ENCODE data around the gene UBASH3B.
A peak's percentile ranks its signal among the peaks of the same experiment; 100 is the strongest.

Gene UBASH3B

GRCh38 chr11:122811721-122812120 lies 156.2 kb downstream of the UBASH3B start:
- no peak for DNase-seq (ENCODE audit: low read depth)
- H3K4me3 ChIP-seq (ENCODE audit: low read depth, low read length) = no peak overlapping the region
- TF ChIP-seq, protein P1, sequence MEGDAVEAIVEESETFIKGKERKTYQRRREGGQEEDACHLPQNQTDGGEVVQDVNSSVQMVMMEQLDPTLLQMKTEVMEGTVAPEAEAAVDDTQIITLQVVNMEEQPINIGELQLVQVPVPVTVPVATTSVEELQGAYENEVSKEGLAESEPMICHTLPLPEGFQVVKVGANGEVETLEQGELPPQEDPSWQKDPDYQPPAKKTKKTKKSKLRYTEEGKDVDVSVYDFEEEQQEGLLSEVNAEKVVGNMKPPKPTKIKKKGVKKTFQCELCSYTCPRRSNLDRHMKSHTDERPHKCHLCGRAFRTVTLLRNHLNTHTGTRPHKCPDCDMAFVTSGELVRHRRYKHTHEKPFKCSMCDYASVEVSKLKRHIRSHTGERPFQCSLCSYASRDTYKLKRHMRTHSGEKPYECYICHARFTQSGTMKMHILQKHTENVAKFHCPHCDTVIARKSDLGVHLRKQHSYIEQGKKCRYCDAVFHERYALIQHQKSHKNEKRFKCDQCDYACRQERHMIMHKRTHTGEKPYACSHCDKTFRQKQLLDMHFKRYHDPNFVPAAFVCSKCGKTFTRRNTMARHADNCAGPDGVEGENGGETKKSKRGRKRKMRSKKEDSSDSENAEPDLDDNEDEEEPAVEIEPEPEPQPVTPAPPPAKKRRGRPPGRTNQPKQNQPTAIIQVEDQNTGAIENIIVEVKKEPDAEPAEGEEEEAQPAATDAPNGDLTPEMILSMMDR (IDR thresholded peaks at IDR 0.05; ENCODE audit: low read depth, low read length, missing control alignments) = no peak

DNA sequence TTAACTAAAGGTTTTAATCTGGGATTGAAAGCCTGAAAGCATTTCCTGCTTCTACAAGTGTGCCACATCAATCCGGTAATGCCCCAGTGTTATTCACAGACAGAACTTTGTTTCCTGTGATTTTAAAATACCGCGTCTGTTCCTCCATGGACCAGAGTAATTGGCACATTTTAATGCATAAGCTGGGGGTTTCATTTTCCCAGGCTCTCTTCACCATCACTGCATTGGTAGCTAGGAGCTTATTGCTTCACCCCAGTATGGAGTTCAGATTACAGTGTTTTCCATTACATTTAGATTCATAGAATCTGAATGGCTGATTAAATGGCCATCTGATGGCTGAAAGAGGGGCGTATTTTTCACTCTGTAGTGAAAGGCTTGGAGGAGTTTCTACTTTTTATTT lies 157.1 kb downstream of the UBASH3B start:
- TF ChIP-seq, protein P1 (IDR thresholded peaks at IDR 0.05; ENCODE audit: low read depth, low read length, missing control alignments) = no peak
- DNase-seq (ENCODE audit: low read depth) = no peak
- no peak overlapping the region for H3K4me3 ChIP-seq (ENCODE audit: low read depth, low read length)

DNA sequence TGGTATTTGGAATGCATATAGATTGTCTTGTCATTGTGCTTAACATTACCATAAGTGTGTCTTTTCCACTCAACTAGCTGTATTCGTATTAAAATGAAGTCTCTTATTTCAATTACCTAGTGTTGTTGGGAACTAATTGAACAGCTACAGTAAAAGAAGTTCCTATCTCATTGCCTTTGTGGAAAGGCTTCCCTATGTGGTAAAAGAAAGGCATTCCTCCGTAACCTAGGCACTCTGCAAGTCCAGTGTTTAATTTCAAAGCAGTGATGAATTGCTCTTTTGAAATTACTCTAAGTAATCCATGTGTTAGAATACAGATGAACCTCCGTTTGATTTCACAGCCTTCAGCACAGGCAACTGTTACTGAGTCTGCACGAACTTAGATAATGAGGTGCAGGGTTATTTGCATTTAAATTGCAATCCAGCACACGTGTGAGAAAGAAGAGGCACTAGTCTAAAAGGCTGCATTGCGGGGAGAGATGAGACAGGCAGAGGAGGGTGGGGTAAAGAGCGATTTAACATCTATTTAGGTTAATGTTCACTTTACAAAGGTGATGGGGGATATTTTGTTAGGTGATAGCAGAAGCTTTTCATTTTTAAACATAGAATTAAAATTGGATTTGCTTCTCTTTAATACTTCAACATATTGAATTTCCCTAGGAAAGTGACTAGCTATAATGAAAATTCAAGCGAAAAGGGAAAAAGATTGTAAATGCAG lies 157.8 kb downstream of the UBASH3B start:
- TF ChIP-seq, protein P1 (IDR thresholded peaks at IDR 0.05; ENCODE audit: low read depth, low read length, missing control alignments) = no peak
- DNase-seq (ENCODE audit: low read depth) = no peak
- no peak overlapping the region for H3K4me3 ChIP-seq (ENCODE audit: low read depth, low read length)

DNA sequence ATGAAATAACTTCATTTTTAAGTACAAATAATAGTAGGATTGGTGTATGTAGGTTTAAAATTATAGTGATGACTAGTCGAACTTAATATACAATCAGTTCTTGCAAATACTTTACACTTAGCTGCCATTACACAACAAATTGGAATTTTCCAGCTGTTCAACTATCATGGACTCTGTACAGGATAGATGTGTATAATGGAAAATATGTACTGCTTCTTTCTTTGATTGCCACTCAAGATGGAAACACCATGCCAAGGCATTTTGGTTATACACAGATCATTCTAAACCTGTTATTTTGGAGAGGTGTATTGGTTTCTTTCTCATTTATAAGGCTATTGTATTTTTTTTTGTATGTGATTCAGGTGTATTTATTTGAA lies 158.4 kb downstream of the UBASH3B start:
- TF ChIP-seq, protein P1 (IDR thresholded peaks at IDR 0.05; ENCODE audit: low read depth, low read length, missing control alignments) = no peak
- H3K4me3 ChIP-seq (ENCODE audit: low read depth, low read length) = no peak overlapping the region
- no peak for DNase-seq (ENCODE audit: low read depth)

DNA sequence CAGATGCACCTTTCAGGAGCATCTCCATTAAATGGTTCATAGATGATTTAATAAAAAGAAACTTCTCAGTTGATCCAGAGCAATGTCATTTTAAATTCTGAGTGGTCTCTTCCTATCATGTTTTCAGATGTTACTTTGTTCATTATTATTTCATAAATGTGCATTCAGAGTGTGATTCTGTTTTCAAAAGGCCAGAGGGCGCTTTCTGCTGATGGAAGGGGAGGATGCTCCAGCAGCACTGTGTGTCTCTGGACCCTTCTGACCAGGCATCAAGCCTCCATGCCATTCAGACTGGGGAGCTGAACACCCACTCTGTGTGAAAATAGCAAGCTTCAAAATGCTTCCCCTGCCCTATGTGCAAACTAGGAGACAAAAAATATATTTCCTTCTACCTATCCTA lies 158.9 kb downstream of the UBASH3B start:
- TF ChIP-seq, protein P1 (IDR thresholded peaks at IDR 0.05; ENCODE audit: low read depth, low read length, missing control alignments) = peak; percentile 28
- no peak for DNase-seq (ENCODE audit: low read depth)
- no peak overlapping the region for H3K4me3 ChIP-seq (ENCODE audit: low read depth, low read length)

DNA sequence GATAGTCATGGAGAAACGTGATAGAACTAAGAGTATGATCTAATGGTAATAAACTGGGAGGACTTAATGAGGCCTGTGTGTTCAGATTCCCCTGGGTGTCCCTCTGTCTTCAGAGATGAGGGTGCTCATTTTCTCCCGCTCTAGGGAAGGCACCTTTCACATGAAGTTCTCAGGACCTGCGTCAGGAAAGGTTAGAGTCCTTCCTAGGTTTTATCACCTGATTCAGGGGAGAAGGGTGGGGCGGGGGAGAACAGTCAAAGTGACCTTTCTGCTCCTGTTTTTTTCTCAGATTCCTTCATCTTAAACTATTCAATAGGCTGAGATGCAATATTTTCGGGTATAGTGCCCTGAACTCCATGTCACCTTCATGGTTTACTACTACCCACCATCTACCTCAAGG lies 160.4 kb downstream of the UBASH3B start:
- TF ChIP-seq, protein P1 (IDR thresholded peaks at IDR 0.05; ENCODE audit: low read depth, low read length, missing control alignments) = no peak
- H3K4me3 ChIP-seq (ENCODE audit: low read depth, low read length) = no peak overlapping the region
- DNase-seq (ENCODE audit: low read depth) = no peak

All from GM12864 (cell line).